AG09309 (cell line): ENCODE measurements around the gene IL17RB.

ENCODE experiments used
- DNase-seq: peaks from one replicate; pipeline ENCODE4 v3.0.0-alpha.2; 2010; ENCODE audit warnings: low read depth
- H3K4me3 ChIP-seq: 2 replicates; pipeline ENCODE4 v1.5.1; 2011; ENCODE audit warnings: mild to moderate bottlenecking, low read depth, low read length, moderate library complexity; ENCODE audit not compliant: control insufficient read depth
- TF ChIP-seq, protein P1 (sequence below): IDR thresholded peaks from 2 replicates; pipeline ENCODE4 v1.5.1; 2011; ENCODE audit warnings: mild to moderate bottlenecking, low read depth, low read length, inconsistent platforms; ENCODE audit not compliant: insufficient read depth, control insufficient read depth; ENCODE audit errors: missing control alignments

Gene IL17RB

DNA sequence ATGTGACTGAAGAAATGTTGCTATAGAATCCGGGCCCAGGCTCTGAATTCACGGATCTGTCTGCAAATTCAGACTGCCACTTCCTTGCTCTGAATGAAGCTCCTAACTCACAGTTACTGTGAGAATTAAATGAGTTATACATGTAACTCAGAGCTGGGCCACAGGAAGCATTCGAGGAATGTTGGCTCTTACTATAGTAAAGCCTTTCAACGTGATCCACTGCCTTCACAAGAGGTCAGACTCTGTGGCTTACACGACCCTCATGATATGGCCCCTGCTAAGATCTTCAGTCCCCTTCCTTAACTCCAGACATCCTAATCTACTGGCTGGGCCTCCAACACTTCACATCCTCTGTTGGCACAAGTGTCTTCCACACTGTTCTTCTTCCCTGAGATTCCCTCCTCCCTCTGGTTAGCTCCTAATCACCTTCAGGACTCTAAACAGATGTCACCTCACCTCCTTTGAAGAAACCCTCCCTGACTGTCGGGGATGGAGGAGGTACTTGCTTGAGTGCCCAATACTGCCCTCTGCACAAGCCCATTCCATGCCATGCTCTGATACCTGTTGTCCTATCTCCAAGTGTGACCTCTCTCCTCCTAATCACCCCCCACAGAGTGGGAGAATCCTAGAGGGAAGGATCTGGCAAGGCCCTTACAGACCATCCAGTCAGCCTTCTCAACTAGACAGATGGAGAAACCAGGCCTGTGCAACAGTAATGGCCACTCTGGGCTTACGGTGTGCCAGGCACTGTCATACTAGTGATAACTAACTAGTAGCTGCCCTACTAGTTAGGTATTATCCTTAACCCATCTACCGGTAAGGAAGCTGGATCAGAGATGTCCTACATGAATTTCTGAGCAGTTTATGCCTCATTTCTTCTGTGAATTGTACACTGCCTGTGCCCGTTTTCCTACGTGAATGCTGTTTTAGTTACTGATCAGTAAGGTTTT, 34.3 kb downstream of the IL17RB start:
- H3K4me3 ChIP-seq, result peak overlapping the region; percentile 67
- no peak for DNase-seq
- TF ChIP-seq, protein P1, sequence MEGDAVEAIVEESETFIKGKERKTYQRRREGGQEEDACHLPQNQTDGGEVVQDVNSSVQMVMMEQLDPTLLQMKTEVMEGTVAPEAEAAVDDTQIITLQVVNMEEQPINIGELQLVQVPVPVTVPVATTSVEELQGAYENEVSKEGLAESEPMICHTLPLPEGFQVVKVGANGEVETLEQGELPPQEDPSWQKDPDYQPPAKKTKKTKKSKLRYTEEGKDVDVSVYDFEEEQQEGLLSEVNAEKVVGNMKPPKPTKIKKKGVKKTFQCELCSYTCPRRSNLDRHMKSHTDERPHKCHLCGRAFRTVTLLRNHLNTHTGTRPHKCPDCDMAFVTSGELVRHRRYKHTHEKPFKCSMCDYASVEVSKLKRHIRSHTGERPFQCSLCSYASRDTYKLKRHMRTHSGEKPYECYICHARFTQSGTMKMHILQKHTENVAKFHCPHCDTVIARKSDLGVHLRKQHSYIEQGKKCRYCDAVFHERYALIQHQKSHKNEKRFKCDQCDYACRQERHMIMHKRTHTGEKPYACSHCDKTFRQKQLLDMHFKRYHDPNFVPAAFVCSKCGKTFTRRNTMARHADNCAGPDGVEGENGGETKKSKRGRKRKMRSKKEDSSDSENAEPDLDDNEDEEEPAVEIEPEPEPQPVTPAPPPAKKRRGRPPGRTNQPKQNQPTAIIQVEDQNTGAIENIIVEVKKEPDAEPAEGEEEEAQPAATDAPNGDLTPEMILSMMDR, result no peak

DNA sequence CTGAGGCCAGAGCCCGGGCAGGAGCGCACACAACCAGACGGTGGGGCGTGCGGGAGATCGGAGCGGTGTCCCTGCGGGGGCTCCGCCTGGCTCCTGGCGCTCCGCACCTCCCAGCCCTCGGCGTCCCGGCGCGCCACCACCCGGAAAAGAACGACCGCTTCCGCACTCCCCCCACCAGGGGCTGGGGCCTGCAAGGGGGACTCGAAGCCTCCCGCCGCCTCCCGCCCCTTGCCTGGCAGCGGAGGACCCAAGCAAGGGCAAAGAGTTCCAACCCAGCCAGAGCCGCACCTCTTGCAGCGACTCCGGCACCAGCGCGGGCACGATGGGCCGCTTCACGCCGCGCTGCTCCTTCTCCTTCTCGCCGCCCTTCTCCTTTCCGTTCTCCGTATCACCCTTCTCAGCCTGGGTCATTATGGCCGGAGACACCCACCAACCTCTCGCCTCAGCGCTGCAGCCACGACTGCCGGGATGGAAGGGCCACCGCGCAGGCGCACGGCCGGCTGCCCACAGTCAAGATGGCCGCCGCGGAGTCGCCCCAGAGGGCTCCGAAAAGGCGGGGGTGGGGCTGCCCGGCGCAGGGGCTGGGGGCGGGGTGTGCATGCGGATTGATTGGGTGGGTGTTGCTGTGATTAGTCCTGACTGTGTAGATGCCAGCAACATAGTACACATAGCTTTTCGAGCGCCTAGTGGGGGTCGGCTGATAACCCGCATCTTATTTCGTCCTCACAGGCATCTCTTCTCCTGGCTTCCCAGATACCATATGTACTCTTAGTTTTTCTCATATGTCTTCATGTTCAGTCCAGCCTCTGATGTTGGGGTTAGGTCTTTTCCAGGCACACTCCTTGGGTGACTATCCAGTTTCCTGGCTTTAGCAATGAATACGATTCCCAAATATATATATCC, 35.6 kb downstream of the IL17RB start, which contains the start of gene ACTR8:
ACTR8 (minus strand) TSS at position 462 of the 903 bp plus-strand sequence; CDS start at position 411, 51 bp downstream.
- peak within 1 kb of the TSS; percentile 67 for H3K4me3 ChIP-seq
- DNase-seq, result no peak
- TF ChIP-seq, protein P1, result peak; percentile 21

DNA sequence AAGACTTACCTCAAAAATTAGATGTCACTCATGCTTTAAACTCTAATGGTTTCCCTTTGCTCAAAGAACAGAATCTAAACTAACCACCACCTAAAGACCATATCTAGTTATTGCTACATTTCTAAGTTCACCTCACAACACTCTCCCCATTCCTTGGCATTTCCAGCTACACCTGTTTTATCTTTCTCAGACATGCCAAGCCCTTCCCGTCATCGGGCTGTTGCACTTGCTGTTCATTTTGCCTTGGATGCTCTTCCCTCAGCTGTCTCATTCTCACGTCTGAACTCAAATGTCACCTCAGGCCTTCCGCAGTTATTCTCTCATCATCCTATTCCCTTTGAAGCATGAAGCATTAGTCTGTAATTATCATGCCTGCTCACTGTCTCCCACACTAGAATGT, 36.6 kb downstream of the IL17RB start:
- DNase-seq, result no peak
- TF ChIP-seq, protein P1, result no peak
- no peak overlapping the region for H3K4me3 ChIP-seq

- H3K4me3 ChIP-seq, result no peak overlapping the region
- TF ChIP-seq, protein P1, result no peak
- DNase-seq, result no peak
Observed at GRCh38 chr3:53884623-53885022, 38.3 kb downstream of the IL17RB start.

GRCh38 chr3:53885239-53885638, 38.9 kb downstream of the IL17RB start:
- TF ChIP-seq, protein P1, result no peak
- no peak overlapping the region for H3K4me3 ChIP-seq
- no peak for DNase-seq

- no peak for DNase-seq
- no peak overlapping the region for H3K4me3 ChIP-seq
- TF ChIP-seq, protein P1, result no peak
Observed at GRCh38 chr3:53887446-53887845, 41.1 kb downstream of the IL17RB start.
